Osteoblast (primary cell): ENCODE measurements around the gene CRYM. TPM values are rescaled to one million over a fixed set of nuclear protein-coding genes. Genes with fewer than 3 reads are reported as not detected.
"Not testable (repeated sequence)": the region's sequence is repeated elsewhere in the genome, so short reads cannot be mapped to it uniquely, and the experiment has no call there.

Experiments used
- DNase-seq: peaks from one replicate; pipeline ENCODE4 v3.0.0; 2011; ENCODE audit warnings: low spot score, mixed read lengths; ENCODE audit not compliant: insufficient read length; ENCODE audit errors: missing footprints
- H2AFZ ChIP-seq: 2 replicates; pipeline ENCODE4 v1.6.0; 2011; ENCODE audit warnings: mild to moderate bottlenecking, low read length
- H3K27ac ChIP-seq: 2 replicates; pipeline ENCODE4 v1.5.1; 2011; ENCODE audit warnings: mild to moderate bottlenecking, low read depth, low read length, moderate library complexity
- H3K27me3 ChIP-seq: 2 replicates; pipeline ENCODE4 v1.6.0; 2012; ENCODE audit warnings: mild to moderate bottlenecking, control low read depth, inconsistent platforms, low read length, moderate library complexity; ENCODE audit not compliant: insufficient read depth
- H3K36me3 ChIP-seq: 2 replicates; pipeline ENCODE4 v1.5.1; 2011; ENCODE audit warnings: mild to moderate bottlenecking, low read length, control low read depth, moderate library complexity; ENCODE audit not compliant: insufficient read depth
- H3K4me1 ChIP-seq: 2 replicates; pipeline ENCODE4 v1.5.1; 2011; ENCODE audit warnings: mild to moderate bottlenecking, low read length, control low read depth, moderate library complexity; ENCODE audit not compliant: insufficient read depth
- H3K4me2 ChIP-seq: 2 replicates; pipeline ENCODE4 v1.6.0; 2011; ENCODE audit warnings: mild to moderate bottlenecking, low read length; ENCODE audit not compliant: insufficient read depth
- H3K4me3 ChIP-seq: fragments of 200-600 bp; sonication (generic); 3 replicates; pipeline ENCODE4 v1.5.1; 2012; ENCODE audit warnings: mild to moderate bottlenecking, low read length, inconsistent platforms; ENCODE audit not compliant: insufficient read depth
- H3K79me2 ChIP-seq: 2 replicates; pipeline ENCODE4 v1.6.0; 2012; ENCODE audit warnings: mild to moderate bottlenecking, low read length, control low read depth, inconsistent platforms; ENCODE audit not compliant: insufficient read depth
- H3K9me3 ChIP-seq: 2 replicates; pipeline ENCODE4 v1.5.1; 2011; ENCODE audit warnings: low read depth, low read length, control low read depth
- H4K20me1 ChIP-seq: 2 replicates; pipeline ENCODE4 v1.6.0; 2012; ENCODE audit warnings: mild to moderate bottlenecking, low read length, control low read depth; ENCODE audit not compliant: insufficient read depth
- total RNA-seq: library from RNA; depleted of rRNA; stranded (reverse); fragments of >200 nt; gene quantifications from 2 replicates; pipeline ENCODE4 v1.2.3, GENCODE V29; 2012
- TF ChIP-seq, protein P1 (sequence below): IDR thresholded peaks from 2 replicates; pipeline ENCODE4 v1.5.1; 2011; ENCODE audit warnings: mild to moderate bottlenecking, low read depth, low read length, moderate library complexity; ENCODE audit errors: extremely low read depth

The CRYM gene
- total RNA-seq, 1 donor, result 5.1 TPM

DNA sequence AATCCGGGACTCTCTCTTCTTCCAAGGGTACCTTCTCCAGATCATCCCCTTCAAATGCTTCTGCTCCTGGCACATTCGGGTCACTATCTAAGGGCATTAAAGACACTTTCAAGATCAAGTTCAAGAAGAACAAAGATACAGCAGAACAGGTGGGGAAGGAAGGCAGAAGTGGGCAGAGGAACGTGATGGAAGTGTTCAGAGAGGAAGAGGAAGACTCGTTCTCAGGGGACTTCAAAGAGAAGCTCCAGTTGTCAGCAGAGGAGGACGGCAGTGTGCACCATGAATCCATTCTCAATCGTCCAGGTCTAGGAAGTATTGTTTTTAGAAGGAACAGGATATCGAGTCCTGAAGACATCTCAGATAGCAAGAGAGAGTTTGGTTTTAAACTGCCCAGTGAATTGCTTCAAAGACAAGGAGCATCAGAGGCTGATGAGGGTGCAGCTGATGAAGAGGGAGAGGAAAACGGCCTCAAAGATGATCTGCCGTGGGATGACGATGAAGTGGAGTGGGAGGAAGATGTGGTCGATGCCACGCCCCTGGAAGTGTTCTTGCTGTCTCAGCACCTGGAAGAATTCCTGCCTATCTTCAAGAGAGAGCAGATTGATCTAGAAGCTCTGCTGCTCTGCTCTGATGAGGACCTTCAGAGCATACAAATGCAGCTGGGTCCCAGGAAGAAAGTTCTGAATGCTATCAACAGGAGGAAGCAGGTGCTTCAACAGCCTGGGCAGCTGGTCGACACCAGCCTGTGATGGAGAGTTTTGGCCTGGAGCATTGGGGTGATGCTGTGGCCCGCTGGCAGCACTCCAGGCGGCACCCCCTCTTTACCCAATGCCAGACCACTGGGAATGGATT, 27.8 kb downstream of the CRYM start:
- Histone ChIP-seq H3K4me2 (no peak overlapping the region), H4K20me1 (no peaks in the 10 kb centered on the region), H3K27ac (no peak overlapping the region), H2AFZ (no peak overlapping the region), H3K27me3 (peaks cover 33% of the 10 kb centered on the region), H3K79me2 (no peaks in the 10 kb centered on the region), H3K36me3 (no peaks in the 10 kb centered on the region), H3K4me3 (no peak overlapping the region), H3K9me3 (no peaks in the 10 kb centered on the region), H3K4me1 (no peaks in the 10 kb centered on the region)
- TF ChIP-seq, protein P1, sequence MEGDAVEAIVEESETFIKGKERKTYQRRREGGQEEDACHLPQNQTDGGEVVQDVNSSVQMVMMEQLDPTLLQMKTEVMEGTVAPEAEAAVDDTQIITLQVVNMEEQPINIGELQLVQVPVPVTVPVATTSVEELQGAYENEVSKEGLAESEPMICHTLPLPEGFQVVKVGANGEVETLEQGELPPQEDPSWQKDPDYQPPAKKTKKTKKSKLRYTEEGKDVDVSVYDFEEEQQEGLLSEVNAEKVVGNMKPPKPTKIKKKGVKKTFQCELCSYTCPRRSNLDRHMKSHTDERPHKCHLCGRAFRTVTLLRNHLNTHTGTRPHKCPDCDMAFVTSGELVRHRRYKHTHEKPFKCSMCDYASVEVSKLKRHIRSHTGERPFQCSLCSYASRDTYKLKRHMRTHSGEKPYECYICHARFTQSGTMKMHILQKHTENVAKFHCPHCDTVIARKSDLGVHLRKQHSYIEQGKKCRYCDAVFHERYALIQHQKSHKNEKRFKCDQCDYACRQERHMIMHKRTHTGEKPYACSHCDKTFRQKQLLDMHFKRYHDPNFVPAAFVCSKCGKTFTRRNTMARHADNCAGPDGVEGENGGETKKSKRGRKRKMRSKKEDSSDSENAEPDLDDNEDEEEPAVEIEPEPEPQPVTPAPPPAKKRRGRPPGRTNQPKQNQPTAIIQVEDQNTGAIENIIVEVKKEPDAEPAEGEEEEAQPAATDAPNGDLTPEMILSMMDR, result no peak
- DNase-seq, result no peak

DNA sequence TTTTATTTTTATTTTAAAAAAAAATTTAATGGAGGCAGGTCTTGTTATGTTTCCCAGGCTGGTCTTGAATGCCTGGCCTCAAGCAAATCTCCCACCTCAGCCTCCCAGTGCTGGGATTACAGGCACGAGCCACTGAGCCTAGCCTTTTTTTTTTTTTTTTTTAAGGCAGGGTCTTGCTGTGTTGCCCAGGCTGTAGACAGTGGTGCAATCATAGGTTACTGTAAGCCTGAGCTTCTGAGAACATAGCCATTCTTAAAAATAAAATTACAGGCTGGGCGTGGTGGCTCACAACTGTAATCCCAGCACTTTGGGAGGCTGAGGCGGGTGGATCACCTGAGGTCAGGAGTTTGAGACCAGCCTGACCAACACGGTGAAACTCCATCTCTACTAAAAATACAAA, 29.9 kb downstream of the CRYM start:
- H3K4me2 ChIP-seq, DNase-seq, H3K36me3 ChIP-seq, H2AFZ ChIP-seq, H3K79me2 ChIP-seq, H3K4me1 ChIP-seq, H3K9me3 ChIP-seq, H4K20me1 ChIP-seq, H3K4me3 ChIP-seq, H3K27ac ChIP-seq: not testable (repeated sequence)
- peaks cover 35% of the 10 kb centered on the region for H3K27me3 ChIP-seq

DNA sequence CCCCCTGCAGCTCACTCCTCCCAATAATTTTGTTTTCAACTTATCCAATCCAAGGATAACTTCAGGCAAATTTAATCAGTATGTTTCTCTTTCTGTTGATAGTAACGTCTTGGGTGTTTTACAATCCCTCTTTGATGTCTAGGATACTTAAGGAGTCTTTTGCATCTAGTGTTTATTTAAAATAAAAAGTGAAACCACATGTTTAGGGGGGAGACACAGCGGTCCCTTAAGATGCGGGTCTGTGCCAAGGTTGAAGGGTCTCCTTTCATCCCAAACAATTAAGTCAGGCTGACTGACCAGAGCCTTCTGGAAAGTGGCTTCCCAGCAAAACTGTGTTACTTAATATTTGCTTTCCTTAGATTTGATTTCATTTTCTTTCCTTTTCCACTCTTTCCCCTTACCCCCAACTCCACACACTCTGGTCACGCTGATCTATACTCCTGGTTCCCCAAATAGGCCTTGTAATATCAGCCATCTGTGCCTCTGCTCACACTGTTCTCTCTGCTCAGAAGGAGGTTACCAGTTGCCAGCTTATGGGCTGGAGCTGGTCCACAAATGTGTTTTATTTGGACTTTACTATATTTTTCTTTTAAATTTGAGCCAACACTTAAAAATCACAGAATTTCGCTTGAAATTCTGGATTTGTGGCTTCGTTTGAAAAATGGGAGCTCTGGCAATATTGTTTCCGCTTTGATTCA, 33.4 kb downstream of the CRYM start:
- peaks cover 22% of the 10 kb centered on the region for H3K27me3 ChIP-seq
- H3K9me3 ChIP-seq, result no peaks in the 10 kb centered on the region
- no peak overlapping the region for H2AFZ ChIP-seq
- no peak for DNase-seq
- no peaks in the 10 kb centered on the region for H3K36me3 ChIP-seq
- no peaks in the 10 kb centered on the region for H3K79me2 ChIP-seq
- H3K4me2 ChIP-seq, result no peak overlapping the region
- H4K20me1 ChIP-seq, result no peaks in the 10 kb centered on the region
- H3K4me1 ChIP-seq, result no peaks in the 10 kb centered on the region
- TF ChIP-seq, protein P1, result no peak
- H3K27ac ChIP-seq, result no peak overlapping the region
- no peak overlapping the region for H3K4me3 ChIP-seq

DNA sequence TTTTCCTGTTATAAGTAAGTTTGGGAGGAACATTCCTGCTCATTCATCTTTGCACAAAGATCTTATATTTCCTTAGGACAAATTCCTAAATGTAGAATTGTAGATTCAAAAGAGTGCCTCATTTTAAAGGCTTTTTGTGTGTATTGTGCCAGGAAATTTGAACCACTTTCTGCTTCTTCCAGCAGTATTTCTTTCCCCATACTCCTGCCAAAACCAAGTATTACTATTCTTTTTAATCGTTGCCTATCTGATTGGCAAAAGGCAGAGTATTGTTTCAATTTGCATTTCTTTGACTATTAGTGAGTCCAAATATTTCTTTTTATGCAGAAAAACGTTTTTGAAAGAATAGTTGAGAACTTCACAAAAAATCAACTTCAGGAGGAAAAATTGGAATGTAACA, 35.3 kb downstream of the CRYM start:
- Histone ChIP-seq H3K9me3 (no peaks in the 10 kb centered on the region), H3K79me2 (no peaks in the 10 kb centered on the region), H3K4me1 (no peaks in the 10 kb centered on the region), H3K4me3 (no peak overlapping the region), H4K20me1 (no peaks in the 10 kb centered on the region), H3K4me2 (no peak overlapping the region), H3K36me3 (no peaks in the 10 kb centered on the region), H3K27me3 (peaks cover 20% of the 10 kb centered on the region), H2AFZ (no peak overlapping the region), H3K27ac (no peak overlapping the region)
- TF ChIP-seq, protein P1, result no peak
- no peak for DNase-seq
